Measurements from ENCODE around the gene STIM1. TPM values are rescaled to one million over a fixed set of nuclear protein-coding genes. Genes with fewer than 3 reads are reported as not detected.

The STIM1 gene
- total RNA-seq, 1 experiment from 2014 or later, result 18.0 TPM

GRCh38 chr11:3946455-3947017 lies 91.1 kb downstream of the STIM1 start (continued):
- TF ChIP-seq HMGXB4 (CRISPR knock-in tag; IDR thresholded peaks at IDR 0.05) (no peak), ARID4B (CRISPR knock-in tag; IDR thresholded peaks at IDR 0.05; ENCODE audit: borderline replicate concordance) (no peak), ZNF423 (CRISPR knock-in tag; IDR thresholded peaks at IDR 0.05) (no peak), FOXP1 (CRISPR knock-in tag; IDR thresholded peaks at IDR 0.05; ENCODE audit: borderline replicate concordance) (no peak), AFF4 (CRISPR knock-in tag; IDR thresholded peaks at IDR 0.05; ENCODE audit: borderline replicate concordance) (no peak), CREB1 (CRISPR knock-in tag; IDR thresholded peaks at IDR 0.05) (no peak), ZNF317 (CRISPR knock-in tag; IDR thresholded peaks at IDR 0.05; ENCODE audit: borderline replicate concordance, low read depth) (no peak), E2F1 (CRISPR knock-in tag; IDR thresholded peaks at IDR 0.05) (no peak)

GRCh38 chr11:3947061-3947460 lies 91.6 kb downstream of the STIM1 start:
- ChIA-PET CTCF (interaction anchor here (1.5 kb wide), 1 partner anchor 92 kb away, joined by 6 read pairs; the partner anchor contains the start of gene STIM1), POLR2A (no interaction called here)
- Mint-ChIP-seq H3K4me3 (no peak overlapping the region), H3K4me1 (peaks cover 7% of the 10 kb centered on the region), H3K27ac (no peak overlapping the region), H3K9me3 (no peaks in the 10 kb centered on the region), H3K27me3 (ENCODE audit: low read depth) (no peaks in the 10 kb centered on the region), H3K36me3 (no peaks in the 10 kb centered on the region)
- TF ChIP-seq ZNF263 (CRISPR knock-in tag; IDR thresholded peaks at IDR 0.05; ENCODE audit: low read depth) (no peak), RELA (CRISPR knock-in tag; IDR thresholded peaks at IDR 0.05; ENCODE audit: borderline replicate concordance) (no peak), ATF1 (CRISPR knock-in tag; IDR thresholded peaks at IDR 0.05) (no peak), ZNF671 (CRISPR knock-in tag; IDR thresholded peaks at IDR 0.05) (no peak), SOX15 (CRISPR knock-in tag; IDR thresholded peaks at IDR 0.05) (no peak), NFYB (CRISPR knock-in tag; conservative IDR thresholded peaks at IDR 0.05; ENCODE audit: low read depth) (no peak), PRDM15 (CRISPR knock-in tag; IDR thresholded peaks at IDR 0.05) (no peak), ETV6 (CRISPR knock-in tag; IDR thresholded peaks at IDR 0.05) (no peak), MXD4 (CRISPR knock-in tag; IDR thresholded peaks at IDR 0.05; ENCODE audit: borderline replicate concordance) (no peak), FOXJ3 (CRISPR knock-in tag; IDR thresholded peaks at IDR 0.05; ENCODE audit: borderline replicate concordance) (no peak), FOXK1 (CRISPR knock-in tag; IDR thresholded peaks at IDR 0.05) (no peak), ZNF423 (CRISPR knock-in tag; IDR thresholded peaks at IDR 0.05) (no peak), ZNF138 (CRISPR knock-in tag; conservative IDR thresholded peaks at IDR 0.05) (no peak), NR2C2 (CRISPR knock-in tag; IDR thresholded peaks at IDR 0.05) (no peak)
- no peak for ATAC-seq
- DNase-seq (ENCODE audit: low spot score), result no peak

All from WTC11 (cell line).